HepG2 (cell line): Measurements from ENCODE around the gene TCF25. TPM values are rescaled to one million over a fixed set of nuclear protein-coding genes. Genes with fewer than 3 reads are reported as not detected.

Experiments
- ARNT ChIP-seq: fragments of 450-650 bp; IDR thresholded peaks from 2 replicates; pipeline ENCODE4 v1.6.1; 2017
- ATAD3A ChIP-seq: sonication (generic); formaldehyde crosslinking; IDR thresholded peaks from 2 replicates; pipeline ENCODE4 v1.4.0; 2020; ENCODE audit warnings: missing genetic modification reagents
- ATRX ChIP-seq: sonication (generic); formaldehyde crosslinking; IDR thresholded peaks from 2 replicates; pipeline ENCODE4 v1.4.0; 2020; ENCODE audit warnings: missing genetic modification reagents, borderline replicate concordance
- CAMTA2 ChIP-seq: sonication (generic); formaldehyde crosslinking; IDR thresholded peaks from 2 replicates; pipeline ENCODE4 v1.4.0; 2020; ENCODE audit warnings: mild to moderate bottlenecking, missing genetic modification reagents, borderline replicate concordance
- FOXM1 ChIP-seq: sonication (generic); formaldehyde crosslinking; IDR thresholded peaks from 2 replicates; pipeline ENCODE4 v1.5.0; 2020; ENCODE audit warnings: missing genetic modification reagents
- GATAD2A ChIP-seq: IDR thresholded peaks from 2 replicates; pipeline ENCODE4 v1.6.1; 2016
- GPBP1L1 ChIP-seq: sonication (generic); formaldehyde crosslinking; IDR thresholded peaks from 2 replicates; pipeline ENCODE4 v1.5.0; 2020; ENCODE audit warnings: mild to moderate bottlenecking, missing genetic modification reagents
- HDAC6 ChIP-seq: fragments of 200-600 bp; sonication (generic); IDR thresholded peaks from 2 replicates; pipeline ENCODE4 v1.7.0; 2017; ENCODE audit warnings: mild to moderate bottlenecking, antibody characterized with exemption, low read length, low read depth
- HIC2 ChIP-seq: sonication (generic); formaldehyde crosslinking; IDR thresholded peaks from 2 replicates; pipeline ENCODE4 v1.9.0; 2022; ENCODE audit warnings: low read depth, missing genetic modification reagents
- HOXA5 ChIP-seq: sonication (generic); formaldehyde crosslinking; IDR thresholded peaks from 2 replicates; pipeline ENCODE4 v1.4.0; 2020; ENCODE audit warnings: missing genetic modification reagents
- MLLT10 ChIP-seq: sonication (generic); formaldehyde crosslinking; IDR thresholded peaks from 2 replicates; pipeline ENCODE4 v1.4.0; 2020; ENCODE audit warnings: missing genetic modification reagents
- NCOR1 ChIP-seq: fragments of 200-600 bp; sonication (generic); IDR thresholded peaks from 2 replicates; pipeline ENCODE4 v1.7.0; 2017; ENCODE audit warnings: antibody characterized with exemption, low read length, borderline replicate concordance
- NR3C1 ChIP-seq: sonication (generic); formaldehyde crosslinking; IDR thresholded peaks from 2 replicates; pipeline ENCODE4 v1.4.0; 2020; ENCODE audit warnings: missing genetic modification reagents
- RBM39 ChIP-seq: fragments of 200-400 bp; formaldehyde crosslinking; IDR thresholded peaks from one replicate; pipeline ENCODE4 v1.6.1; 2018; ENCODE audit warnings: antibody characterized with exemption, mild to moderate bottlenecking, low read depth, low read length; ENCODE audit not compliant: poor library complexity, severe bottlenecking
- SMAD1 ChIP-seq: sonication (generic); formaldehyde crosslinking; IDR thresholded peaks from 2 replicates; pipeline ENCODE4 v1.4.0; 2020; ENCODE audit warnings: missing genetic modification reagents, low read depth, mild to moderate bottlenecking, borderline replicate concordance
- STAG1 ChIP-seq: sonication (generic); formaldehyde crosslinking; IDR thresholded peaks from 2 replicates; pipeline ENCODE4 v1.4.0; 2020; ENCODE audit warnings: missing genetic modification reagents
- TIGD3 ChIP-seq: sonication (generic); formaldehyde crosslinking; IDR thresholded peaks from 2 replicates; pipeline ENCODE4 v1.5.1; 2020; ENCODE audit warnings: mild to moderate bottlenecking, missing genetic modification reagents, borderline replicate concordance
- TOE1 ChIP-seq: sonication (generic); formaldehyde crosslinking; IDR thresholded peaks from 2 replicates; pipeline ENCODE4 v1.4.0; 2020; ENCODE audit warnings: mild to moderate bottlenecking, missing genetic modification reagents
- TOPORS ChIP-seq: sonication (generic); formaldehyde crosslinking; IDR thresholded peaks from 2 replicates; pipeline ENCODE4 v1.8.0; 2023; ENCODE audit warnings: mild to moderate bottlenecking, missing genetic modification reagents
- XRCC5 ChIP-seq: fragments of 200-400 bp; formaldehyde crosslinking; optimal IDR thresholded peaks from 2 replicates; pipeline ENCODE3; 2017; ENCODE audit warnings: mild to moderate bottlenecking, low read length
- ZFP91 ChIP-seq: sonication (generic); formaldehyde crosslinking; IDR thresholded peaks from 2 replicates; pipeline ENCODE4 v1.9.0; 2022; ENCODE audit warnings: missing genetic modification reagents, mild to moderate bottlenecking, borderline replicate concordance
- ZNF10 ChIP-seq: sonication (generic); formaldehyde crosslinking; IDR thresholded peaks from 2 replicates; pipeline ENCODE4 v1.4.0; 2020; ENCODE audit warnings: mild to moderate bottlenecking, low read depth, missing genetic modification reagents, borderline replicate concordance
- ZNF121 ChIP-seq: sonication (generic); formaldehyde crosslinking; IDR thresholded peaks from 2 replicates; pipeline ENCODE4 v1.5.0; 2020; ENCODE audit warnings: mild to moderate bottlenecking, missing genetic modification reagents
- ZNF3 ChIP-seq: IDR thresholded peaks from 2 replicates; pipeline ENCODE4 v1.7.0; 2017; ENCODE audit warnings: inconsistent platforms
- ZSCAN12 ChIP-seq: sonication (generic); formaldehyde crosslinking; IDR thresholded peaks from 2 replicates; pipeline ENCODE4 v1.9.0; 2021; ENCODE audit warnings: mild to moderate bottlenecking, missing genetic modification reagents
- polyA plus RNA-seq, 8 experiments: library from polyadenylated mRNA; depleted of rRNA in 3 of 8; stranded (reverse) in 7 of 8; unstranded in 1 of 8; fragments of >200 nt; fragmentation: Illumina TruSeq in 4 of 8; extraction: Trizol in 4 of 8; gene quantifications; 2 replicates each; pipeline versions ENCODE4 v1.2.1 to v1.2.3, GENCODE V29; 2011 to 2016; ENCODE audit warnings: low read depth in 4 of 8, missing spikeins in 1 of 8, mixed read lengths in 1 of 8; ENCODE audit not compliant: insufficient read depth in 1 of 8
- total RNA-seq, 5 experiments: library from RNA; depleted of rRNA; stranded (reverse); fragments of >200 nt; fragmentation: Illumina TruSeq; extraction: Trizol; gene quantifications; 2 replicates each; pipeline ENCODE4 v1.2.3, GENCODE V29; 2016; ENCODE audit warnings: low read depth in 1 of 5

The TCF25 gene
- total and polyA plus RNA-seq, 2 of the 13 experiments (the other 11 are each of a cell fraction or from before 2014, with no cell fraction given) = 138 to 206 TPM

GRCh38 chr16:89829630-89830437, 43.6 kb upstream of the TCF25 start (continued):
- TF ChIP-seq ZNF3 (CRISPR knock-in tag) (no peak), RBM39 (no peak), HDAC6 (no peak), TOE1 (CRISPR knock-in tag) (peak; percentile 51; the same call in 1 of the 2 replicates), ZNF121 (CRISPR knock-in tag) (no peak), ATAD3A (no peak), ZNF10 (CRISPR knock-in tag) (no peak), FOXM1 (CRISPR knock-in tag) (0 out of 2 replicates have a peak, but pooled peaks have one; percentile 14), ATRX (CRISPR knock-in tag) (no peak), HOXA5 (CRISPR knock-in tag) (peak; percentile 67), ZFP91 (CRISPR knock-in tag) (peak; percentile 86; the same call in 1 of the 2 replicates), NR3C1 (CRISPR knock-in tag) (no peak), MLLT10 (CRISPR knock-in tag) (no peak), SMAD1 (CRISPR knock-in tag) (peak; percentile 84), GATAD2A (CRISPR knock-in tag) (peak; percentile 89), NCOR1 (no peak), TOPORS (CRISPR knock-in tag) (0 out of 2 replicates have a peak, but pooled peaks have one; percentile 69), XRCC5 (no peak), CAMTA2 (CRISPR knock-in tag) (no peak), ZSCAN12 (CRISPR knock-in tag) (no peak), STAG1 (CRISPR knock-in tag) (0 out of 2 replicates have a peak, but pooled peaks have one; percentile 1), GPBP1L1 (CRISPR knock-in tag) (no peak), TIGD3 (no peak), ARNT (no peak), HIC2 (CRISPR knock-in tag) (peak; percentile 96)
